Adipocyte (in vitro differentiated cells): Measurements from ENCODE around the gene TOMM20.

Source experiments
- DNase-seq: peaks from one replicate; pipeline ENCODE4 v3.0.0-alpha.2; 2015; ENCODE audit warnings: low read depth
- H3K27me3 ChIP-seq: replicated peaks from 2 replicates; pipeline ENCODE4 v1.7.0; 2013; ENCODE audit warnings: mild to moderate bottlenecking, low read length, moderate library complexity; ENCODE audit not compliant: control insufficient read depth, insufficient read depth
- H3K36me3 ChIP-seq: 2 replicates; pipeline ENCODE4 v1.7.0; 2013; ENCODE audit warnings: low read length, mild to moderate bottlenecking, moderate library complexity; ENCODE audit not compliant: control insufficient read depth, insufficient read depth, severe bottlenecking
- H3K4me1 ChIP-seq: 2 replicates; pipeline ENCODE4 v1.7.0; 2013; ENCODE audit warnings: mild to moderate bottlenecking, low read length, moderate library complexity; ENCODE audit not compliant: control insufficient read depth, insufficient read depth
- H3K4me3 ChIP-seq: 2 replicates; pipeline ENCODE4 v1.7.0; 2013; ENCODE audit warnings: mild to moderate bottlenecking, low read length, moderate library complexity
- H3K9ac ChIP-seq: 2 replicates; pipeline ENCODE4 v1.7.0; 2013; ENCODE audit warnings: mild to moderate bottlenecking, low read length, moderate library complexity
- H3K9me3 ChIP-seq: 2 replicates; pipeline ENCODE4 v1.7.0; 2013; ENCODE audit warnings: mild to moderate bottlenecking, low read length, moderate library complexity; ENCODE audit not compliant: control insufficient read depth

The TOMM20 gene

DNA sequence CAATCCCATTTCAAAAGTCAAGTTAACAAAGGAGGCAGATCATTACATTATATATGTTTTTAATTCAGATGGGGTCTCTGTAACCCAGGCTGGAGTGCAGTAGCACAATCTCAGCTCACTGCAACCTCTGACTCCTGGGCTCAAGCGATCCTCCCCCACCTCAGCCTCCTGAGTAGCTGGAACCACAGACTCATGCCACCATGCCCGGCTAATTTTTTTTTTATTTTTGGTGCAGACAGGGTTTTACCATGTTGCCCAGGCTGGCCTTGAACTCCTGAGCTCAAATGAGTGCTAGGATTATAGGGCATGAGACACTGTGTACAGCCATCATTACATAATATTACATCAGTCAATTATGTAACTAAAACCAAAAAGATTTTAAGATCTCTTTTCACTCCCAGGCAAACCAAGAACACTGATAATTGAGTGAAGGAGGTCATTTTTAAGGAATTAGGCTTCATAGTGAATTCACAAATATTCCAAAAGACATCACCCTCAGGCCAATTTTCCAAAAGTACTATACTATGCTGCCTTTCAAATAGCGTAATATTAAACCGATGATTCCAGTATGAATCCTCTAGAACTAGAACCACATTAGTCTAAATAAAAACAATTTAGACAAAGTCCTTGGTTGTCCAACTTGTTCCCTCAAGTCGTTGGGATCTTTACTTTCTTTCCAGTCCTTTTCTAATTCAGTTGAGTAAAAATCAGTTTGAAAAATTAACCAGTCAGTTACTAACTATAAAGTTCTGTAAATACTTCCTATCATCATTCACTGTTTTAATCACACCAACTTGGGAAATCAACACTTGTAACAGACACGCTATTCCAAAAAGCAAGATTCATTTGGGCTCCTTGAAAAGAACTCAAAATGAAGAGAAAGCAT, 16.1 kb downstream of the TOMM20 start:
- peaks cover 4% of the 10 kb centered on the region for H3K4me1 ChIP-seq
- peaks cover 93% of the 10 kb centered on the region for H3K36me3 ChIP-seq
- no peaks in the 10 kb centered on the region for H3K27me3 ChIP-seq
- no peak overlapping the region for H3K9ac ChIP-seq
- no peak for DNase-seq
- H3K4me3 ChIP-seq, result no peak overlapping the region
- no peaks in the 10 kb centered on the region for H3K9me3 ChIP-seq

DNA sequence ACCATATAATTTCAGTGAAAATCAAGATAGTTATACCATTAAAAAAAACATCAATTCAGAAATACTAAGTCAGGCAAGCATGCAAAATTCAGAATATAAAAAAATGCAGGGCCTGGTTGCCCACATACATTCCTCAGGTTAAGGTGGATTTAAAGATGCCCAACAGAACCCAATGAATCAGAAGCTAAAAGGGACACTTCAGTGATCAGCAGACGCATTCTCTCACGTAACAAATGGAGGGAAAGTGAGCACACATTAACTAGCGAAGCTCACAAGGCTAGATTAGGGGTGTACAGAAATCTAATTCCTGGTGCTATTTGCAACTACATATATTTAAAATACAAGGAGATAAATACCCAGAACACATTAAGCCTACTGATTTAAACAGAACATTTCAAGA, 17.5 kb downstream of the TOMM20 start:
- Histone ChIP-seq H3K9me3 (no peaks in the 10 kb centered on the region), H3K4me3 (no peak overlapping the region), H3K36me3 (peaks cover 87% of the 10 kb centered on the region), H3K27me3 (no peaks in the 10 kb centered on the region), H3K9ac (no peak overlapping the region), H3K4me1 (peaks cover 4% of the 10 kb centered on the region)
- DNase-seq, result no peak

DNA sequence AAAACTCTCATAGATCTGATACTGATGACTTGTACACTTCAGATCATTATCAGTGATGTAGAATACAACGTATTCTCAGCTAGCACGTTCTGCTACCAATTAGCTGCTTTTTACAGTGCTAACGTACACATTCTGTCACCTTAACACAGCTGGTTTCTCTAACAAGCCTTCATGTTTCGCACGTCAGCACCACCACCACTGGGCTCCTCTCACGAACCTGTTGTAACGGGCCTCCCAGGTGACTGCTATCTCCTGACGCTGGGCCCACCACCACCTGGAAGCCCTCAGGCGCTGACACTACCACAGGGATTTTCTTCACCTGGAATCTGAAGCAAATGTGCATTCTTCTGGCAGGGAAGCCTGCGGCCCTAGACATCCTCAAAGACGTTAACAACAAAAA, 19.8 kb downstream of the TOMM20 start:
- Histone ChIP-seq H3K4me1 (peaks cover 15% of the 10 kb centered on the region), H3K4me3 (no peak overlapping the region), H3K27me3 (no peaks in the 10 kb centered on the region), H3K9me3 (no peaks in the 10 kb centered on the region), H3K36me3 (peaks cover 68% of the 10 kb centered on the region), H3K9ac (no peak overlapping the region)
- DNase-seq, result no peak

DNA sequence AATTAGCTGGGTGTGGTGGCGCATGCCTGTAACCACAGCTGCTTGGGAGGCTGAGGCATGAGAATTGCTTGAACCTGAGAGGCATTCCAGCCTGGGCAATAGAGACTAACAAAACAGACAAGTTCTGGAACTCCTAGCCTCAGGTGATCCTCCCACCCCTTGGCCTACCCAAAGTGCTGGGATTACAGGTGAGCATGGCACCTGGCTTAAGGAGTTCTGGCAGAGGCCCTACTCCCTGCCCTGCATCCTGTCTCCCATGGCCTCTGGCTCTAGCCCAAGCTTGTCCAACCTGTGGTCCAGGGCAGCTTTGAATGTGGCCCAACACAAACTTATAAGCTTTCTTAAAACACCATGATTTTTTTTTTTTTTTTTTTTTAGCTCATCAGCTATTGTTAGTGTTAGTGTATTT, 20.4 kb downstream of the TOMM20 start:
- Histone ChIP-seq H3K36me3 (peaks cover 61% of the 10 kb centered on the region), H3K4me1 (peaks cover 14% of the 10 kb centered on the region), H3K9me3 (no peaks in the 10 kb centered on the region), H3K4me3 (no peak overlapping the region), H3K9ac (no peak overlapping the region), H3K27me3 (no peaks in the 10 kb centered on the region)
- DNase-seq, result no peak

DNA sequence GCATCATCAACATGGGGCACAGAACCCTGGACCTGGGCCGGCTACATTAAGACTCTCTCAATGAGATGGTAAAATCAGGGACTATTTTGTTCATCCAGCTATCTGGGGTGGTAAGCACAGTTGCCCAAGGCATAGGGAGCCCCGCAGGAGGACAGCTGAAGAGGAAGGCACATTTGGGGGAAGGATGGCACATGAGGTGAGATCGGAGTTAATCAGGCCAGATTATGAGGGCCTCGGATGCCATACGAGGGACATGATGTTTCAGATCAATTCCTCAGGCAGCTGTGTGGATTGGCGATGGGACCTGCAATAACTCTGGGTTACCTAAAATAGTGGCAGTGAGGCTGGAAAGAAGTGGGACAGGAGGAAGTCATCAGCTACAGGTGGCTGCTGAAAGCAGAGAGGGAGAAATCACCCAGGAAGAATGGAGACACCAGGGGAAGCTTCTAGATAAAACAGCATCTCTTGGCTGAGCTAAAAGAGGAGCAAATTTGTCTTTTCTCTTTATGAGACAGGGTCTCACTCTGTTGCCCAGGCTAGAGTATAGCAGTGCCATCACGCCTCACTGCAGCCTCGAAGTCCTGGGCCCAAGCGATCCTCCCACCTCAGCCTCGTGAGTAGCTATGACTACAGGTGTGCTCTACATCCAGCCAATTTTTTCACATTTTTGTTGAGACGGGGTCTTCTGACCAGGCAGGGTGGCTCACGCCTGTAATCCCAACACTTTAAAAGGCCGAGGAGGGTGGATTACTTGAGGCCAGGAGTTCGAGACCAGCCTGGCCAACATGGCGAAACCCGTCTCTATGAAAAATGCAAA, 21.1 kb downstream of the TOMM20 start:
- DNase-seq, result no peak
- peaks cover 13% of the 10 kb centered on the region for H3K4me1 ChIP-seq
- H3K9me3 ChIP-seq, result no peaks in the 10 kb centered on the region
- no peaks in the 10 kb centered on the region for H3K27me3 ChIP-seq
- H3K4me3 ChIP-seq, result no peak overlapping the region
- H3K36me3 ChIP-seq, result peaks cover 55% of the 10 kb centered on the region
- H3K9ac ChIP-seq, result no peak overlapping the region

DNA sequence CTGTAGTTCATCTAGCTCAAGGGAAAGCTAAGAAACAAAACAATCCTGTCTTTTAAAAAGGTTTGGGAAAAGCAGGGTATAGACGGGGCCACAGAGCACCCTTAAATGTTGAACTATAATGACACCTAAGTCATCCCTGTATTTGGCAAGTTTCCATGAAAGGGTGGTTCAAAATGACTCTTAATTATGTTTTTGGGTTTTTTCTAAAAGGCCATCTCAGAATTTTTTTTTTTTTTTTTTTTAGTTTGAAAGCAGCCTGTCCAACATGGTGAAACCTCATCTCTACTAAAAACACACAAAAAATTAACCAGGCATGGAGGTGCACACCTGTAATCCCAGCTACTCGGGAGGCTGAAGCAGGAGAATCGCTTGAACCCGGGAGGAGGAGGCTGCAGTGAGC, 22.2 kb downstream of the TOMM20 start:
- Histone ChIP-seq H3K4me3 (no peak overlapping the region), H3K4me1 (peaks cover 16% of the 10 kb centered on the region), H3K9ac (no peak overlapping the region), H3K9me3 (no peaks in the 10 kb centered on the region), H3K27me3 (no peaks in the 10 kb centered on the region), H3K36me3 (peaks cover 46% of the 10 kb centered on the region)
- DNase-seq, result no peak

DNA sequence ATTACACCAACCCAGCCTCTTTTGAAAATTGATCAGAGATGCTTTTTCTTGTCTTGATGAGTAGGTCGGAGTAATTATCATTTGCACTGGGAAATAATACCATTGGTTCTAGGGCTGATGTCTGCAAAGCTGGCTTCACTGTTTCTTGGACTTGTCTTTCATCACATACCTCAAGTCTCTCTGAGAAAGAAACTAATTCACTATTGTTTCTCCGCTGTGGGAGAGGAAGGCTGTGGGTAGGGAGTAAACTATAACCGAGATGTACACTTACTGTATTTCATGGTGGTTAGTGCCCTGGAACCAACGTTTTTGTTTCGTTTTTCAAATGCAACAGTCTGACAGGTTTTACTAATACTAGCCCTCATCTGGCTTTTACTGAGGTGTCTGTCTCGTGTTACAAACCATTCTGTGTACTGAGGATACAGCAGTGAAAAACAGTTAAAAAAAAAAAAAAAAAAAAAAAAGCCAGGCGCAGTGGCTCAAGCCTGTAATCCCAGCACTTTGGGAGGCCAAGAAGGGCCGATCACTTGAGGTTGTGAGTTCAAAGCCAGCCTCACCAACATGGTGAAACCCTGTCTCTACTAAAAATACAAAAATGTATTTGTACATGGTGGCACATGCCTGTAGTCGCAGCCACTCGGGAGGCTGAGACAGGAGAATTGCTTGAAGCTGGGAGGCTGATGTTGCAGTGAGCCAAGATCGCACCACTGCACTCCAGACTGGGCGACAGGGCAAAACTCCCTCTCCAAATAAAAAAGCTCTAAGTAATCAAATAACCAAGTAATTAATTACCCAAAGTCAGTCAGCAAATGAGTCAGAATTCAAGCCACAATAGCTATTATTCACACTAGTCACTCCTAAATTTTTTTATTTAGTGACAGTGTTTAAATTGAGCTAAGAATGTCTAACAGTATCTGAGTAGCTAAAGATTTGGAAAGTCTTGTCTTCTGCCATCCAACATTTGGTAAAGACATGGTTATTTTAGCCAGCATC, 23.3 kb downstream of the TOMM20 start:
- peak; percentile 27 for DNase-seq
- H3K4me1 ChIP-seq, result peaks cover 16% of the 10 kb centered on the region
- H3K9ac ChIP-seq, result no peak overlapping the region
- H3K27me3 ChIP-seq, result no peaks in the 10 kb centered on the region
- no peak overlapping the region for H3K4me3 ChIP-seq
- H3K36me3 ChIP-seq, result peaks cover 35% of the 10 kb centered on the region
- H3K9me3 ChIP-seq, result no peaks in the 10 kb centered on the region

DNA sequence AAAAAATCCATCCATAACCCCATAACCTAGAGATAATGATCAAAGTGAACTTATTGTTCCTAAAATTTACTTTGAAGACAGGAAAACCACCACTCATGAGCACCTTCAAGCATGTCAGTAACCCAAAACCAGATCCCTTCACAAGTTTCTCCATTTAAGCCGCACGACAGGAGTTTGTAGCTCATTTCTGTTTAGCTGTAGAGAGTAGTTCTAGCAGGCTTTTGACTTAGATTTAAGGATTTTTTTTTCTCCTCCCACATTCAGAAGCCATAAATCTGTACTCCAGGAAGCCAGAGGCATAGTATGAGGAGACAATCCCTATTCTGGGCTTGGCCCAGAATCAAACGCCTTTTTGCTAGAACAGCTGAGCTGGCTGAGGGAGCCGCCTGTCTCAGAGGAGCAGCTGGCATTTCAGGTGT, 25.6 kb downstream of the TOMM20 start:
- no peak for DNase-seq
- H3K9me3 ChIP-seq, result no peaks in the 10 kb centered on the region
- no peak overlapping the region for H3K4me3 ChIP-seq
- peaks cover 16% of the 10 kb centered on the region for H3K4me1 ChIP-seq
- H3K27me3 ChIP-seq, result no peaks in the 10 kb centered on the region
- peaks cover 11% of the 10 kb centered on the region for H3K36me3 ChIP-seq
- H3K9ac ChIP-seq, result no peak overlapping the region

DNA sequence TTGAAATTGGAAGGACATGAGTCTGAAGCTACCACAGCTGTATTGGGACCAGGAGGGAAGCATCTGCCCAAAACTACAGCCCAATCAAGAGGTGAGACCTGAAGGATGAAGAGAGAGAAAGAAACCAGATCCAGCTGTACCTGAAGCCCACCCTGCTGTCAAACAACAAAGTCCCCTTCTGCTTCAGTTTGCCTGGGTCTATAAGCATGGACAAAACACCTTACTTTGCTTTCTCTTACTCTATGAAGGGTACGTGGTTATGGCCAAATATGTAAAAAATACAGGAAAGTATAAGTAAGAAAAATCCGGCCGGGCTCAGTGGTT, 26.4 kb downstream of the TOMM20 start:
- no peak overlapping the region for H3K9ac ChIP-seq

DNA sequence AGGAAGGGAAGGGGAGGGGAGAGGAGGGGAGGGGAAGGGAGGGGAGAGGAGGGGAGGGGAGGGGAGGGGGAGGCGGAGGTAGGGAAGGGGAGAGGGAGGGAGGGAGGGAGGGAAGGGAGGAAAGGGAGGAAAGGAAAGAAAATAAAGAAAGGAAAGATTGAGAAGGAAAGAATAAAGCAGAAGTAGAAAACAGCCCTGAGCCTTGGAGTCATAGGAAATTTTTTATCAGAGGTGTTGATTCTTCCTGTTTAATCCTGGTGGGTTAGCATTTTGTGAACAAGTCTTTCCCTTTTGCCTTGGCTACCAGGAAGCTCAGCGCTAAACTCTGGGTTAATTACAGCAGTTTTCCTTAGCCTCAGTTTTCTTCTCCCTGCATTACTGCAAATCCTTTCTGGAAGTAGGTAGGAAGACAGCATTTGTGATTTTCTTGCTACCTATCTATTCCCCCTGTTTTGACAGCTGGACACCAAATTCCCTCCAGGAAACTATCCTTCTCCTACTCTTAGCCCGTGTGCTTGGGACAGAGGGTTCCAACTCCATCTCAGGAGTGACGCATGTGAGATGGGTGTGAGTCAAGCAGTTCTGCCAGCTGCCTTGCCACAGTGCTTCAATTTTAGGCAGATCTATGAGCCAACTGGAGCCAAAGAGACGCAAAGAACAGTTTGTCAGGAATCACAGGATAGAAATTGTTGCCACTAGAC, 26.9 kb downstream of the TOMM20 start:
- no peak for DNase-seq
- H3K4me3 ChIP-seq, result no peak overlapping the region
- no peaks in the 10 kb centered on the region for H3K27me3 ChIP-seq
- no peaks in the 10 kb centered on the region for H3K9me3 ChIP-seq
- peaks cover 16% of the 10 kb centered on the region for H3K4me1 ChIP-seq
- H3K36me3 ChIP-seq, result no peaks in the 10 kb centered on the region
- no peak overlapping the region for H3K9ac ChIP-seq

More for the DNA sequence above, 26.4 kb downstream of the TOMM20 start:
- Histone ChIP-seq H3K4me1 (peaks cover 16% of the 10 kb centered on the region), H3K4me3 (no peak overlapping the region), H3K36me3 (peaks cover 3% of the 10 kb centered on the region), H3K27me3 (no peaks in the 10 kb centered on the region), H3K9me3 (no peaks in the 10 kb centered on the region)
- no peak for DNase-seq
